TTC549 (cell line): ENCODE results near the gene ADPRHL1.

ENCODE experiments used
- FAIRE-seq: peaks from 2 replicates; lab custom pipeline; 2012; peaks lifted over from hg19 to GRCh38; lab: Jason Lieb, UNC

ADPRHL1 gene

GRCh38 chr13:113430378-113431110 lies 22.7 kb downstream of the ADPRHL1 start:
- no peak for FAIRE-seq

- FAIRE-seq: no peak
Measured at GRCh38 chr13:113429608-113429985, 23.7 kb downstream of the ADPRHL1 start.

DNA sequence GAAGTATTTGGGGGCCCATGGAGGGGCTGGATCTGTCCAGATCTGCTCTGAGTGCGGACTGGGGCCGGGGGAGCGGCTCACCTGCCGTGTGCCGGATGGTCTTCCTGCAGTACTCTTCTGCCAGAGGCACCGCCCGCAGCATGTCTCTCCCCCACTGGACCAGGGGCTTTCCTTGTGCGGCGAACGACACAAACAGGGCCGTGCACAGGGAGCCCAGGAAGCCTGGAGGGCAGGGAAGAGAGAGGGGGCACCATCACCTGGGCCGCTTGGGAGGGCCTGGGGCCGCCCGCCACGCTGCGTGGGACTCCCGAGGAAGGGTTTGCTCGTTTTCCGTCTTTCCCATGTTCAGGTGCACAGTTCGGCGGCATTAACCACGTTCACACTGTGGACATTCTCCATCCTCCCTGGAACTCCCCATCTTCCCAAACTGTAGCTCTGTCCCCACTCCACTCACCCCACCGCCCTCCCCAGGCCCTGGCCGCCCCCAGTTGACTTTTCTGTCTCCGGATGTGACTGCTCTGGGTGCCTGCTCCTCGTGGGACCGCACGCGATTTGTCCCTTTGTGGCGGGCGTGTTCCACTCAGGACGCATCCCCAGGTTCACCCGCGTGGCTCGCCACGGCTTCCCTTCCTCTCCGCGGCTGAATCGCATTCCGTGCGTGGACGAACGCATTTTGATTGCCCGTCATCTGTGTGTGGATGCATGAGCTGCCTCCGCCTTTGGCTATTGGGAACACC lies 24.2 kb downstream of the ADPRHL1 start:
- no peak for FAIRE-seq

DNA sequence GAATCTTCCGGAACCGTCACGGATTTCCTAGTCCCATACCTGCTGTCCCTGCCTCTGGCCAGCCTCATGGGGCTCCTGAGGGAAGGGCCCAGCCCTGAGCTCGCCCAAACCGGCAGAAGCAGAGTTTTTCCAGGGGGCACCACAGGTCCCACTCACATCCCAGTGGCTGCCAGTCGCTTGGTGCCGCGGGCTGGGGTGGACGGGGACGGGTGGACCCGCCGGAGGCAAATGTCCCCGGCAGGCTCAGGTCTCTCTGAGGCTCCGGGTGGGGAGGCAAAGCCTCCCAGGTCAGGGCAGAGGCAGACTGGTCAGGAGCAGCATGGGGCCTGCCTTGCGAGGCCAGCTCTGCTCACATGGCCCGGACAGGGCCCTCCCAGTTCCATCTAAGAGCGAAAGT lies 24.8 kb downstream of the ADPRHL1 start:
- no peak for FAIRE-seq

DNA sequence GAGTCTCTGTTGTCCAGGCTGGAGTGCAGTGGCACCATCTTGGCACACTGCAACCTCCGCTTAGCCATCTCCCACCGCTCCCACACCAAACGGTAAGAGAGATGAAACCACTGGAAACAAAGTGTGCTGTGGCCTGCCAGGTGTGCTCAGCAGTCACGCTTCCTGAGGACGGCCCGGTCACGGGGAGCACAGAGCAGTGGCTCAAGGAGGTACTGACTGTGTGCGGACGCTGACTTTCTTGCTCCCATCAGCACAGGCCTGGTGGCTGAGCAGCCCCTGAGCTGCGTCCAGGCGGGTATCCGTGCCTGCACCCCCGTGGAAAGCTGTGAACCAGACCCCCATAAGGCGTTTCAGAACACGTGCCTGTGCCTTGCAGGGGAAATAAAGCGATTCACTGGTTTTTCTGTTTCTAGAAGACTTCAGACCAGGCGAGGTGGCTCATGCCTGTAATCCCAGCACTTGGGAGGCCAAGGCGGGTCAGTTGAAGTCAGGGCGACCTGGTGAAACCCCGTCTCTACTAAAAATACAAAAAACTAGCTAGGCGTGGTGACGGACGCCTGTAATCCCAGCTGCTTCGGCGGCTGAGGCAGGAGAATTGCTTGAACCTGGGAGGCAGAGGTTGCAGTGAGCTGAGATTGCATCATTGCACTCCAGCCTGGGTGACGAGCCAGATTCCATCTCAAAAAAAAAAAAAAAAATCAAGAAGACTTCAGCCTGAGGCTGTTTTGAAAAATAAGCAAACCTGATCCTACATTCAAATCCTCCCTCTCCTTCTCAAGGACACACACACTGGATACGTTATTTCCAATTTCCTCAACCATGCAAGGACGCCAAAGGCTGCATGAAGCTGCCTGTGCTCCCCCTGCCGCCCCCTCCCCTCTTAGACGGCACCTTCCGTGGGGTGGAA lies 25.5 kb downstream of the ADPRHL1 start:
- FAIRE-seq: no peak

GRCh38 chr13:113426591-113426986 lies 26.7 kb downstream of the ADPRHL1 start:
- FAIRE-seq: no peak

DNA sequence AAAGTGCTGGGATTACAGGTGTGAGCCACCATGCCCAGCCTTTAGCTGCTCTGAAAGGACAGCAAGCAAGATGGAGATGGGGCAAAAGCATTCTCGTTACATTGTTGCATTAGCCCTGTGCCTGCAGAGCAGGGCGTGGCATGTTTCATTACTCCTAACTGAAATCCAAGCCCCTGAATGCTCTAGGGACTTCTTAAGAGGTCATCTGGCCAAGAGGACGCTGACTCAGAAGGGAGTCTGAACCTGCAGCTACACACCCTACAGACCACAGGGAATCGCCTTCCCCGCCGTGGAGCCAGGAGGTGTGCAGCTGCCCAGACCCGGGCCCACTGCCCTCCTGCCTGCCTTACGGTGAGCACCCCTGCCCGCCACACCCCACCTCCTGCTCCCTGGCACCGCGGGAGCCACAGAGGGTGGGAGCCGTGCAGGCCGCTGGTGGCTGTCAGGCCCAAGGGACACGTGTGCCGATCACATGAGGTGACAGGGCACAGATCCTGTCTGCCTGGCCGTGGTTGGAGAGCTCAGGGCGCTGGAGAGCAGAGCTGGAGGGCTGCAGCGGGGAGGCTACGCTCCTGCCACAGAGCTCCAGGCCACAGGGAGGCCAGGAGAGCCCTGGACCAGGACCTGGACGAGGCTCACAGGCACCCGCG lies 27.2 kb downstream of the ADPRHL1 start:
- FAIRE-seq: no peak

DNA sequence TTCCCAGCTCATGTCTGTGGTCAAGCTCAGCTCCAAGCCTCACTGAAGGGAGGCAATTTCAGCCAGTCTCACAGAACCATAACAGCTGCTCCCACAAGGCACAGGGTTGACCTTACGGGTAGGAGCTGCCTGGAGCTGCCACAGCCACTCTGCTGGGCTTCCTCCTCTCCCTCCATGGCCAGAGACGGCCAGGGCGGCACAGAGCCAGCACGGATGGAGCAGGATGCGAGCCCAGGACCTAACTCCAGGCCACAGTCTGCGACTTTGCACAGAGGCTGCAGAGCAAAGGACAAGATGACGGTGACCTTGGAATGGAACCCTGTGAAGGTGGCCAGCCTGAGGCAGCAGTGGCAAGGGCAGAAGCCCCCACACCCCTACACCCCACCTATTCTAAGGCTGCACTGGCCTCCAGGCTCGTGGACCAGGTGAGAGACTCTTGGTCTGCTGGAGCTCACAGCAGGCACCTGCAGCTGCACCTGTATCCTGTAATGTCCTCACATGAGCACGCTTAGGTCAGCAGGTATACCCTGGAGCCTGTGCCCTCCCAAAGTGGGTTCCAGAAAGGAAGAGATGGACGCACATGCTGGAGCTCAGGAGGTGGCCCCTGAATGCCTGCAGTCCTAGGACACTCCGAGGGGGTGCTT lies 29.6 kb downstream of the ADPRHL1 start:
- no peak for FAIRE-seq

- FAIRE-seq: no peak
Measured at GRCh38 chr13:113422807-113423519, 30.3 kb downstream of the ADPRHL1 start.

DNA sequence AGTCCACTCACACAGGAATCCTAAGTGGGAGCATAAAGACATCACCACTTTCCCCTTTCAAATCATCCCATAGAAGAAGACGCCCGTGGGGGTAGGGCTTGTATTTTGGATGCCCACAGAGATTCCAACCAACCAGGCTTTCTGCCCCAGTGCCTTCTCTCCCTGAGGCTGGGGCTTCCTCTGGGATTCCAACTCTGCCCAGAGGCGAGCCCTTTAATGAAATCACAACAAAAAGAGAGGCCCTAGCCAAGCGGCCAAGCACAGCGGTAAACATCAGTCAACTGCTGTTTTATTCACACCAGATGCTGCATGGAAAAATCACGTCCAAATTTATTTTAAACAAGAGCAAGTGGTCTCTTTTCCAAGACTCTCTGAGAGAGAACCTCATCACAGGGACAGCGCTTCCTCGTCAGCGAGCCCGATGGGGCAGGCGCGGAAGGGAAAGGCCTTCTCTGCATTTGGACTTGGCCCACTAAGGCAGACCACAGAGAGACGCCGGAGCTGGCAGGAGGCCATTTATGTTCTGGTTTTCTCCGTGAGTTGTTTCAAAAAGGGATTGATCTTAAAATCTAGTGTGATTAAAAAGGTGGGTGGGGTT lies 31.5 kb downstream of the ADPRHL1 start:
- no peak for FAIRE-seq

- FAIRE-seq: no peak
Measured at GRCh38 chr13:113420833-113421600, 32.3 kb downstream of the ADPRHL1 start.

DNA sequence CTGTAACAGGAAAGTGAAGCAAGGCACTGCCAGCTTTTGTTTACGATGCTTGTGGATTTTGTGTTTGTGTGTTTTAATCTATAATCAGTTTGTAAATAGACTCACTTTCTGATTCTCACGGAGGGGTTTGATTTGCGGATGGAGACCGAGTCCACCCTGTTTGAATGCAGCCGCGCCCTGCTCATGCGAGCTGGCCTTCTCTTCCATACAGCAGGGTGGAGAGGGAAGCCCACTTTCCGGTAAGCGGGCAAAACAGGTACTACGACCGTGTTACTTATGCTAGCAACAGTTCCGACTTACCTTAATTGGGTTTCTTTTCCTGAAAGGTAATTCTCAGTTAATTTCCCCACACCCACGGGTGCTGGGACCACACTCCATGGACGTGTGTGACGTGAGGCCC lies 33.1 kb downstream of the ADPRHL1 start:
- FAIRE-seq: no peak

GRCh38 chr13:113419531-113420193 lies 33.6 kb downstream of the ADPRHL1 start:
- no peak for FAIRE-seq

- no peak for FAIRE-seq
Measured at GRCh38 chr13:113418722-113419049, 34.6 kb downstream of the ADPRHL1 start.

DNA sequence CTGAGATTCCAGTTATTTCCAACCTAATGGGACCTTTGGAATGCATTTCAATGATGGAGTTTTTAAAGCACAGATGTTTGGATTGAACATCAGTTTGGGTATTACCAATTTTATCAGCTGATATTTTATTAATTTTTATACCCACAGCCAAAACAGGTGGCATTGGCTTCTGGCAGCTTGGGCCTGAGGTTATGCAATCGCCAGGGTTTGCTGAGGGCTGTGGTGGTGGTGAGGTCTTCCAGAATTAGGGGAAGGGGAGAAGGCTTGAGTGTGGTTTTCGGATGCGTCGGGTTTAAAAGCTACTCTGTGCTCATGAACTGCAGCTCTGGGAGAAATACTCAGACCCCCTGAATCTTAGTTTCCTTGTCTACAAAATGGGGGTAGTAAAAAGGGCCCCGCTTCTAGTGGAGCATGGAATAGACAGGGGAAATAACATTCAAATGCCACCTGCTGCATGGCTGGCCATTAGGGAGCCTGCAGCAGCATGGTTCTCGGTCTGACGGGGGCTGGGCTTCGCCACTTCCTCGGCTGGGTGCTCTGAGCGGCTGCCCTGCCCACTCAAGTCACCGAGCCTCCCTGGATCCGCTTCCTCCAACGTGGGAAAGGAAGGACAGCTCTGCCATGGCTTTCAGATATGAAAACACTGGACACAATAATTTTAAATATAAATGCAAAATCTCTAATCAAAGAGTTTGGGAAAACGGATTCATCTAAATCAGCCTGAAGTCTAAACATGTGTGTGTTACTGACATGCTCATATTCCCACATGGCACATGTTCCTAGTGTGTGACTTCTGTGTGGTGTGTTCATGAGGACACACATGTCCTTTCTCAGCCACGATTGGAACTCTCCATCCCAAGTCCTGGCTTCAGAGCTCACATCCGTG lies 35.2 kb downstream of the ADPRHL1 start:
- FAIRE-seq: no peak

GRCh38 chr13:113417008-113417751 lies 36.1 kb downstream of the ADPRHL1 start:
- no peak for FAIRE-seq

GRCh38 chr13:113415825-113416224 lies 37.5 kb downstream of the ADPRHL1 start:
- no peak for FAIRE-seq

DNA sequence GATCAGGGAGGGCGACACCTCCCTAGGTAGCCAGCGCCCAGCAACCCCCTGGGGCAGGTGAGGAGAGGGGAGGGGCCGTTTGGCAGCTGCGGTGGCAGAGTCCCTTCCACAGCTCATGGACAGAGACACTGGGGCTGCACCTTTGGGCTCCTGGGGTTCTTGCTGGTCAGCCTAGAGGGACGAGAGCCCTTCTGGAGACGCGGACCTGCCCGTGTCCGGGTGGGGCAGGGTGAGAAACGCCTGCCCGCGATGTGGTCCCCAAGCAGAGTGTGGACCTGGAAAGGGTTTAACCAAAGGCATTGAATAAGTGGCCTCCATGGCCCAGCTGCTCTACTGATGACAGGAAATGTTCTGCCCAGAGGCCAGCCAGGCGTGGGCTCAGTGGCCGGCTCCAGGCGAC lies 38.3 kb downstream of the ADPRHL1 start:
- no peak for FAIRE-seq
